Transverse colon (tissue), 4 donors: ENCODE measurements around the gene PP2D1. TPM values are rescaled to one million over a fixed set of nuclear protein-coding genes. Genes with fewer than 3 reads are reported as not detected.

Experiments
- DNase-seq: peaks from one replicate; pipeline ENCODE4 v3.0.0-alpha.2; 2019
- H3K27ac ChIP-seq, 4 donors: fragments of 200-600 bp; sonication (generic); 2 replicates each; pipeline ENCODE4 v1.5.1; 2016 to 2018; ENCODE audit warnings: inconsistent platforms in 4 of 4
- H3K27me3 ChIP-seq: fragments of 200-600 bp; sonication (generic); 2 replicates; pipeline ENCODE4 v1.5.1; 2017; ENCODE audit warnings: inconsistent platforms
- H3K36me3 ChIP-seq, 4 donors: fragments of 200-600 bp; sonication (generic); 2 replicates each; pipeline ENCODE4 v1.5.1; 2017 to 2019; ENCODE audit warnings: inconsistent platforms in 4 of 4
- H3K4me1 ChIP-seq, 4 donors: fragments of 200-600 bp; sonication (generic); 2 replicates each; pipeline ENCODE4 v1.5.1; 2017 to 2020; ENCODE audit warnings: inconsistent platforms in 4 of 4
- H3K4me3 ChIP-seq, 4 donors: fragments of 200-600 bp; sonication (generic); 1 replicate in 1 of 4; 2 replicates in 3 of 4; pipeline versions ENCODE4 v1.5.1 to v1.6.1; 2017 to 2019; ENCODE audit warnings: inconsistent platforms in 4 of 4
- H3K9me3 ChIP-seq, 2 donors: fragments of 200-600 bp; sonication (generic); 2 replicates each; pipeline ENCODE4 v1.5.1; 2017 to 2019; ENCODE audit warnings: inconsistent platforms in 2 of 2
- CTCF ChIP-seq, 5 experiments: fragments of 200-600 bp in 3 of 5; fragments of 450-650 bp in 2 of 5; sonication (generic) in 3 of 5; IDR thresholded peaks; 1 replicate in 2 of 5; 2 replicates in 3 of 5; pipeline ENCODE4 v1.5.1; 2016 to 2017; ENCODE audit warnings: antibody characterized with exemption in 5 of 5, inconsistent platforms in 3 of 5, mild to moderate bottlenecking in 2 of 5, moderate library complexity in 1 of 5
- EP300 ChIP-seq: sonication (generic); formaldehyde crosslinking; IDR thresholded peaks from one replicate; pipeline ENCODE4 v1.6.1; 2017; ENCODE audit warnings: antibody characterized with exemption, low read depth
- POLR2A ChIP-seq: fragments of 450-650 bp; IDR thresholded peaks from one replicate; pipeline ENCODE4 v1.6.1; 2016; ENCODE audit warnings: antibody characterized with exemption, mild to moderate bottlenecking, moderate library complexity
- POLR2AphosphoS5 ChIP-seq, 3 donors: sonication (generic); formaldehyde crosslinking; IDR thresholded peaks; one replicate each; pipeline ENCODE4 v1.6.1; 2016; ENCODE audit warnings: antibody characterized with exemption in 3 of 3
- WGBS, 2 donors: methylation state at CpG; one replicate each; pipeline ENCODE4 v1.1.5; 2018; ENCODE audit warnings: low coverage in 1 of 2; 5-methylcytosine and 5-hydroxymethylcytosine counted together
- in situ Hi-C, 4 donors: fragments of 200-750 bp; cut with MboI; loops; one replicate each; pipeline versions ENCODE4 v1.15.0 to v1.15.1; 2017; ENCODE audit warnings: low sequenced_read_pairs in 3 of 4, low pct_ligation_motif_present in 1 of 4, low pct_unique_long_range_greater_than_20kb in 1 of 4
- intact Hi-C: fragments of 100-400 bp; cut with DNase I; formaldehyde crosslinking; loops from one replicate; pipeline ENCODE4 v1.15.1; 2023; ENCODE audit warnings: low total_unique reads
- total RNA-seq, 4 donors: library from RNA; depleted of rRNA; stranded (reverse); fragments of >200 nt; gene quantifications; one replicate each; pipeline ENCODE4 v1.1.0, GENCODE V29; 2016

Gene PP2D1
- total RNA-seq, 4 donors from 2014 or later: not detected

- DNase-seq: peak; percentile 35
- TF ChIP-seq POLR2A (no peak), EP300 (no peak), CTCF (IDR thresholded peaks at IDR 0.05) (no peak), POLR2AphosphoS5 (IDR thresholded peaks at IDR 0.05) (no peak)
- 17 to 24% methylated on average over 7 to 26 of the region's 26 CpGs for WGBS, 2 donors
- in situ Hi-C loops: loop anchor here in 2 of 4 donors (5.0 to 25.0 kb wide), 4 partner anchors 51 to 241 kb away; partner anchors contain the start of genes KAT2B (in 1 of the 2) and SGO1 (in 1 of the 2)
- intact Hi-C loops: loop anchor here (2.0 to 5.0 kb wide), 2 partner anchors 59 to 101 kb away; no protein-coding TSS in a partner anchor
- H3K36me3 ChIP-seq: peaks cover 0 to 3% (median under 1%) of the 10 kb centered on the region in 4 donors
- H3K27ac ChIP-seq: peak overlapping the region; percentile 97 to 100 (median 100)
- no peaks in the 10 kb centered on the region for H3K9me3 ChIP-seq
- H3K4me3 ChIP-seq: peak overlapping the region; percentile 63 to 100 (median 95)
- H3K4me1 ChIP-seq: peaks cover 10 to 27% (median 19%) of the 10 kb centered on the region in 4 donors
- no peaks in the 10 kb centered on the region for H3K27me3 ChIP-seq
These were observed 65.9 kb downstream of the PP2D1 start for GRCh38 chr3:19945969-19946831.

GRCh38 chr3:19945534-19945933 lies 66.5 kb downstream of the PP2D1 start:
- intact Hi-C loops: loop anchor here (5.0 kb wide), 1 partner anchor 102 kb away; no protein-coding TSS in a partner anchor
- Histone ChIP-seq H3K27me3 (no peaks in the 10 kb centered on the region), H3K4me1 (peaks cover 10 to 26% (median 19%) of the 10 kb centered on the region in 4 donors), H3K4me3 (peak overlapping the region in 3 of 4 donors; percentile 91 to 100 (median 99)), H3K27ac (peak overlapping the region; percentile 97 to 100 (median 100)), H3K36me3 (peaks cover 0 to under 1% (median 0%) of the 10 kb centered on the region in 4 donors), H3K9me3 (no peaks in the 10 kb centered on the region)
- in situ Hi-C loops: loop anchor here in 2 of 4 donors (5.0 to 25.0 kb wide), 4 partner anchors 51 to 242 kb away; partner anchors contain the start of genes KAT2B (in 1 of the 2) and SGO1 (in 1 of the 2)
- 55 to 66% methylated on average over 9 of the region's 9 CpGs for WGBS, 2 donors
- no peak for TF ChIP-seq EP300
- TF ChIP-seq POLR2AphosphoS5 (IDR thresholded peaks at IDR 0.05): peak in 1 of 3 donors; percentile 62
- TF ChIP-seq CTCF (IDR thresholded peaks at IDR 0.05): no peak
- peak; percentile 64 for DNase-seq

GRCh38 chr3:19940643-19941042 lies 71.4 kb downstream of the PP2D1 start:
- TF ChIP-seq POLR2A: no peak
- no peak for TF ChIP-seq POLR2AphosphoS5 (IDR thresholded peaks at IDR 0.05)
- TF ChIP-seq EP300: no peak
- TF ChIP-seq CTCF (IDR thresholded peaks at IDR 0.05): no peak
- in situ Hi-C loops: loop anchor here in 2 of 4 donors (10.0 to 25.0 kb wide), 3 partner anchors 46 to 247 kb away; partner anchors contain the start of genes KAT2B (in 1 of the 2) and SGO1 (in 1 of the 2)

GRCh38 chr3:19938295-19938627 lies 73.8 kb downstream of the PP2D1 start:
- TF ChIP-seq EP300 (no peak), POLR2AphosphoS5 (IDR thresholded peaks at IDR 0.05) (no peak), CTCF (IDR thresholded peaks at IDR 0.05) (no peak), POLR2A (no peak)
- intact Hi-C loops: no loop called here
- no peaks in the 10 kb centered on the region for H3K36me3 ChIP-seq
- no peak overlapping the region for H3K27ac ChIP-seq
- no peaks in the 10 kb centered on the region for H3K9me3 ChIP-seq
- no peaks in the 10 kb centered on the region for H3K4me1 ChIP-seq
- DNase-seq: no peak
- no peak overlapping the region for H3K4me3 ChIP-seq
- no peaks in the 10 kb centered on the region for H3K27me3 ChIP-seq
- in situ Hi-C loops: loop anchor here in 1 of 4 donors (25.0 kb wide), 1 partner anchor 249 kb away; the partner anchor contains the start of gene SGO1
- 87 to 100% methylated on average over 1 of the region's 1 CpG for WGBS, 2 donors

More at GRCh38 chr3:19940643-19941042, 71.4 kb downstream of the PP2D1 start:
- Histone ChIP-seq H3K9me3 (no peaks in the 10 kb centered on the region), H3K4me3 (no peak overlapping the region), H3K36me3 (no peaks in the 10 kb centered on the region), H3K27me3 (no peaks in the 10 kb centered on the region), H3K27ac (no peak overlapping the region), H3K4me1 (peaks cover 0 to 4% (median 0%) of the 10 kb centered on the region in 4 donors)
- no peak for DNase-seq
- intact Hi-C loops: no loop called here
- WGBS, 2 donors: 80 to 92% methylated on average over 1 of the region's 1 CpG
